SK-N-SH (cell line): ENCODE results near the gene NUFIP2.

Experiments
- CTCF ChIP-seq: fragments of 200-600 bp; sonication (generic); IDR thresholded peaks from 2 replicates; pipeline ENCODE4 v1.6.1; 2017; ENCODE audit warnings: antibody characterized with exemption, mild to moderate bottlenecking, moderate library complexity
- FOXJ3 ChIP-seq: sonication (generic); formaldehyde crosslinking; IDR thresholded peaks from 2 replicates; pipeline ENCODE4 v1.5.1; 2020; ENCODE audit warnings: mild to moderate bottlenecking, missing genetic modification reagents
- FOXM1 ChIP-seq: IDR thresholded peaks from 2 replicates; pipeline ENCODE4 v1.4.0; 2012; ENCODE audit warnings: low read depth, mild to moderate bottlenecking
- JUND ChIP-seq: IDR thresholded peaks from 2 replicates; pipeline ENCODE4 v1.4.0; 2012

- no peak for TF ChIP-seq JUND
- TF ChIP-seq FOXJ3 (CRISPR knock-in tag): no peak
- no peak for TF ChIP-seq CTCF
- no peak for TF ChIP-seq FOXM1
These were observed at the start of gene NUFIP2 for GRCh38 chr17:29293890-29294579.
